Osteoblast (primary cell): ENCODE results near the gene CPT1C. TPM values are rescaled to one million over a fixed set of nuclear protein-coding genes. Genes with fewer than 3 reads are reported as not detected.
A peak's percentile ranks its signal among the peaks of the same experiment; 100 is the strongest.

Source experiments
- DNase-seq: peaks from one replicate; pipeline ENCODE4 v3.0.0; 2011; ENCODE audit warnings: low spot score, mixed read lengths; ENCODE audit not compliant: insufficient read length; ENCODE audit errors: missing footprints
- H2AFZ ChIP-seq: 2 replicates; pipeline ENCODE4 v1.6.0; 2011; ENCODE audit warnings: mild to moderate bottlenecking, low read length
- H3K27ac ChIP-seq: 2 replicates; pipeline ENCODE4 v1.5.1; 2011; ENCODE audit warnings: mild to moderate bottlenecking, low read depth, low read length, moderate library complexity
- H3K27me3 ChIP-seq: 2 replicates; pipeline ENCODE4 v1.6.0; 2012; ENCODE audit warnings: mild to moderate bottlenecking, control low read depth, inconsistent platforms, low read length, moderate library complexity; ENCODE audit not compliant: insufficient read depth
- H3K36me3 ChIP-seq: 2 replicates; pipeline ENCODE4 v1.5.1; 2011; ENCODE audit warnings: mild to moderate bottlenecking, low read length, control low read depth, moderate library complexity; ENCODE audit not compliant: insufficient read depth
- H3K4me1 ChIP-seq: 2 replicates; pipeline ENCODE4 v1.5.1; 2011; ENCODE audit warnings: mild to moderate bottlenecking, low read length, control low read depth, moderate library complexity; ENCODE audit not compliant: insufficient read depth
- H3K4me2 ChIP-seq: 2 replicates; pipeline ENCODE4 v1.6.0; 2011; ENCODE audit warnings: mild to moderate bottlenecking, low read length; ENCODE audit not compliant: insufficient read depth
- H3K4me3 ChIP-seq: fragments of 200-600 bp; sonication (generic); 3 replicates; pipeline ENCODE4 v1.5.1; 2012; ENCODE audit warnings: mild to moderate bottlenecking, low read length, inconsistent platforms; ENCODE audit not compliant: insufficient read depth
- H3K79me2 ChIP-seq: 2 replicates; pipeline ENCODE4 v1.6.0; 2012; ENCODE audit warnings: mild to moderate bottlenecking, low read length, control low read depth, inconsistent platforms; ENCODE audit not compliant: insufficient read depth
- H3K9me3 ChIP-seq: 2 replicates; pipeline ENCODE4 v1.5.1; 2011; ENCODE audit warnings: low read depth, low read length, control low read depth
- H4K20me1 ChIP-seq: 2 replicates; pipeline ENCODE4 v1.6.0; 2012; ENCODE audit warnings: mild to moderate bottlenecking, low read length, control low read depth; ENCODE audit not compliant: insufficient read depth
- total RNA-seq: library from RNA; depleted of rRNA; stranded (reverse); fragments of >200 nt; gene quantifications from 2 replicates; pipeline ENCODE4 v1.2.3, GENCODE V29; 2012
- TF ChIP-seq, protein P1 (sequence below): IDR thresholded peaks from 2 replicates; pipeline ENCODE4 v1.5.1; 2011; ENCODE audit warnings: mild to moderate bottlenecking, low read depth, low read length, moderate library complexity; ENCODE audit errors: extremely low read depth

CPT1C gene
- total RNA-seq, 1 donor: 17.0 TPM

DNA sequence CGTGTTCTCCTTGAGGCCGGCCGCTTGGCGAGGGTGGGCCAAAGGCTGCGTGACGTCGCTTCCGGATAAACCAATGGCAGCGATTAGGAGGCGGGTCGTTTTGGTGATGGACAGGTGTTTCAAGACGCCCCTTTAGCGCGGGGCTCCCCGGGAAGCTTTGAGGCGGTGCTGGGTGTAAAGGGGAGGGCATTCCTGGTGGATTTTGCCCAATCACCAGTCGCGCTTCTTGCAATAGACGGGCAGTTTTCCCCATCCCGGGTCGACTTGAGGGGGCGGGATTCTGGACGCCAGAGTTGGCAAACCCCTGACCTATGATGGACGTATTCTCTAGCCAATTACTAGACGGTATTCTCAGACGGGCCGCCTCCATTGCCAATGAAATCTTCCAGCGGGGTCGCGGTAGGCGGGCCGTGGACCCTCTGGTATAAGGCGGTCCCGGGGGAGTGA, 14.1 kb upstream of the CPT1C start:
- H2AFZ ChIP-seq: peak overlapping the region; percentile 83
- no peaks in the 10 kb centered on the region for H3K27me3 ChIP-seq
- peaks cover 21% of the 10 kb centered on the region for H3K4me1 ChIP-seq
- H4K20me1 ChIP-seq: peaks cover 29% of the 10 kb centered on the region
- H3K36me3 ChIP-seq: peaks cover 3% of the 10 kb centered on the region
- DNase-seq: peak; percentile 100
- peak overlapping the region; percentile 100 for H3K27ac ChIP-seq
- TF ChIP-seq, protein P1, sequence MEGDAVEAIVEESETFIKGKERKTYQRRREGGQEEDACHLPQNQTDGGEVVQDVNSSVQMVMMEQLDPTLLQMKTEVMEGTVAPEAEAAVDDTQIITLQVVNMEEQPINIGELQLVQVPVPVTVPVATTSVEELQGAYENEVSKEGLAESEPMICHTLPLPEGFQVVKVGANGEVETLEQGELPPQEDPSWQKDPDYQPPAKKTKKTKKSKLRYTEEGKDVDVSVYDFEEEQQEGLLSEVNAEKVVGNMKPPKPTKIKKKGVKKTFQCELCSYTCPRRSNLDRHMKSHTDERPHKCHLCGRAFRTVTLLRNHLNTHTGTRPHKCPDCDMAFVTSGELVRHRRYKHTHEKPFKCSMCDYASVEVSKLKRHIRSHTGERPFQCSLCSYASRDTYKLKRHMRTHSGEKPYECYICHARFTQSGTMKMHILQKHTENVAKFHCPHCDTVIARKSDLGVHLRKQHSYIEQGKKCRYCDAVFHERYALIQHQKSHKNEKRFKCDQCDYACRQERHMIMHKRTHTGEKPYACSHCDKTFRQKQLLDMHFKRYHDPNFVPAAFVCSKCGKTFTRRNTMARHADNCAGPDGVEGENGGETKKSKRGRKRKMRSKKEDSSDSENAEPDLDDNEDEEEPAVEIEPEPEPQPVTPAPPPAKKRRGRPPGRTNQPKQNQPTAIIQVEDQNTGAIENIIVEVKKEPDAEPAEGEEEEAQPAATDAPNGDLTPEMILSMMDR: no peak
- H3K4me3 ChIP-seq: peak overlapping the region; percentile 99
- H3K9me3 ChIP-seq: no peaks in the 10 kb centered on the region
- H3K4me2 ChIP-seq: peak overlapping the region; percentile 100
- H3K79me2 ChIP-seq: peaks cover 42% of the 10 kb centered on the region

DNA sequence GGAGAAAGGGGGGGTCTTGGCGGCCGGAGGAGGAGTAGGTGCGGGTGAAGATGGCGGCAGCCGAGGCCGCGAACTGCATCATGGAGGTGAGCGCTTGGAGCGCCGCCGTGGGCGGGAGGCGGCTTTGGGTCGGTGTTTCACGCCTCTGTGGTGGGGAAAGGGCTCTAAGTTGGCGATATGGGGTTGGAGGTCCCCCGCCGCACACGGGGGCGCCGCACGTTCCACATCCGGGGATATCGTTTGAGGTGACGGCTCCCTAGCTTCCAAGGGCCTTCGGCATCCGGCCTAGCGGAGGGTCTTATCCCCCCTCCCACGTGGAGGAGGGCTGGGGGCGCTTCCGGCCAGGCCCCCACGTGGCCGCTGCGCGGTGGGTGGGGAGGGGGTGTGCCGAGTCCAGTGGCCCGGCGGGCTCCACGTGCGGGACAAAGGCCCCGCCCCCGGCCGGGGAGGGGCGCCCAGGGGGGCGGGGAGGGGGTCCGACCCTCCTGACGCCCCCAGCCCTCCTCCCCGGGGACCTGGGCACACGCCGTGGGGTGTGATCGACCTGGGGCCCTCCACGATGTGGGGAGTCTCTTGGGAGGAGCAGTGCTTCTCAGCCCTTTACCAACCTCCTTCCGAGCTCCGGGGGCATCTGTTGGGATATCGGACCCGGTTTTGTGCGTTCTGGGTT, 13.6 kb upstream of the CPT1C start, which contains the start of gene PRMT1:
PRMT1 (plus strand) TSS at position 41 of the 670 bp plus-strand sequence; CDS start at position 51, 10 bp downstream.
- Histone ChIP-seq H3K4me1 (peaks cover 22% of the 10 kb centered on the region), H3K4me2 (peak within 1 kb of the TSS; percentile 100), H3K79me2 (peaks cover 45% of the 10 kb centered on the region), H4K20me1 (peaks cover 35% of the 10 kb centered on the region), H3K4me3 (peak within 1 kb of the TSS; percentile 99), H3K27me3 (no peaks in the 10 kb centered on the region), H3K27ac (peak within 1 kb of the TSS; percentile 100), H3K9me3 (no peaks in the 10 kb centered on the region), H3K36me3 (peaks cover 8% of the 10 kb centered on the region), H2AFZ (peak within 1 kb of the TSS; percentile 100)
- TF ChIP-seq, protein P1: no peak
- peak; percentile 93 for DNase-seq

DNA sequence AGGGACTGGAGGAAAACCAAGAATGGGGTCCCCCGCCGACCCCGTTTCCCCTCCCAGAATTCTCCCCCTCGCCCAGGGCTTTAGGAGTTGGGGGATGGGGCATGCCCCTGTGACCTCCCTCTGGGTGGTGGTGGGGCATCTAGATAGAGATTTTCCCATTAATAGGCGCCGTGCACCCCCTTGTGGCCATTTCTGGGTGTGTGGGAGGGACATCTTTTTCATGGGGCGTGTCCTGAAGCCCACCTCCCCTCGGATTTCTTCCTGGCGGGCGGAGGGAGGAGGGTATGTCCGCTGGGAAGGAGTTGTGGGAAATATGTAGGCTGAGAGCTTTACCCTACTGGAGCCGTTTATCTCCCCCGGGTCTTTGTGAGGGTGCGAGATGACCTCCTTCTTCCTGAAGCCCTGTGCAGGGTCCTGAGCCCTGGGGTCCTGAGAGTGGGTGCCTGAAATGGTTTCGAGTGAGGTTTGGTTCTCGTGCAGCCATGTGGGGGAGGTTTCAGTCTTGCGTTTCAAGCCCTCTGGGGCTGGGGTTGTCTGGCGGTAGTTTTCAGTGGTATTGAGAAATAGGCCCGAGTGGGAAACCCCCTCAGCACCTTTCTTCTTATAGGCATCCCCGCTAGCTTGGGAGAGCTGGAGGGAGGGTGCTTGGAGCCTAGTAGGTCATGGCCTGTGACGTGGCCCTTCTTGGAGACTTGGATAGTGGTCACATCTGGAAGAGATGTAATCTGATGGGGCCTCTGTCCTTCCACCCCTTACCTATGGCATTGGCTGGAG, 12.8 kb upstream of the CPT1C start:
- Histone ChIP-seq H3K4me3 (peak overlapping the region; percentile 99), H3K4me2 (peak overlapping the region; percentile 92), H3K9me3 (no peaks in the 10 kb centered on the region), H2AFZ (no peak overlapping the region), H4K20me1 (peaks cover 37% of the 10 kb centered on the region), H3K27me3 (no peaks in the 10 kb centered on the region), H3K79me2 (peaks cover 45% of the 10 kb centered on the region), H3K36me3 (peaks cover 14% of the 10 kb centered on the region), H3K27ac (peak overlapping the region; percentile 64), H3K4me1 (peaks cover 25% of the 10 kb centered on the region)
- DNase-seq: peak; percentile 92
- TF ChIP-seq, protein P1: peak; percentile 76
